IMR-90 (cell line): Measurements from ENCODE around the gene SSR2. TPM values are rescaled to one million over a fixed set of nuclear protein-coding genes. Genes with fewer than 3 reads are reported as not detected.

Source experiments
- ATAC-seq: fragments of 200-7000 bp; cut with Tn5 transposase; 2 replicates; pipeline ENCODE4 v1.9.1; 2020; ENCODE audit warnings: low read depth, mild to moderate bottlenecking, moderate library complexity
- BruUV-seq: library from RNA; stranded (reverse); fragments of 400-500 nt; replicated peaks from 2 replicates; lab custom pipeline; 2021; lab: Mats Ljungman, UMichigan
- CTCF ChIA-PET: fragments of 300-600 bp; formaldehyde crosslinking; extraction: SDS; loops from one replicate; lab custom pipeline; 2021; ENCODE audit warnings: antibody characterized with exemption; lab: Yijun Ruan, JAX
- POLR2A ChIA-PET: fragments of 300-600 bp; sonication (Branson Sonifier 250); formaldehyde crosslinking; loops from one replicate; lab custom pipeline; 2022; ENCODE audit warnings: antibody characterized with exemption; ENCODE audit not compliant: unreplicated experiment; lab: Charles Lee
- DNase-seq: peaks from one replicate; pipeline ENCODE4 v3.0.0; 2013
- H2AFZ ChIP-seq: replicated peaks from 2 replicates; pipeline ENCODE3; 2013; ENCODE audit warnings: low read length, mild to moderate bottlenecking; ENCODE audit not compliant: poor library complexity
- H2AK5ac ChIP-seq: 2 replicates; pipeline ENCODE4 v1.6.1; 2013; ENCODE audit warnings: low read depth, low read length, inconsistent platforms
- H2AK9ac ChIP-seq: replicated peaks from 2 replicates; pipeline ENCODE3; 2013; ENCODE audit warnings: mild to moderate bottlenecking, low read depth, low read length, moderate library complexity; ENCODE audit not compliant: poor library complexity
- H2BK120ac ChIP-seq: 2 replicates; pipeline ENCODE4 v1.6.1; 2013; ENCODE audit warnings: low read depth, low read length, inconsistent platforms
- H2BK15ac ChIP-seq: 3 replicates; pipeline ENCODE4 v1.6.1; 2013; ENCODE audit warnings: low read depth, low read length, inconsistent platforms
- H2BK20ac ChIP-seq: 2 replicates; pipeline ENCODE4 v1.6.1; 2013; ENCODE audit warnings: low read depth, mild to moderate bottlenecking, inconsistent platforms, low read length, moderate library complexity
- H2BK5ac ChIP-seq: 2 replicates; pipeline ENCODE4 v1.6.1; 2013; ENCODE audit warnings: mild to moderate bottlenecking, low read depth, low read length, inconsistent platforms; ENCODE audit not compliant: poor library complexity, severe bottlenecking
- H3K14ac ChIP-seq: replicated peaks from 2 replicates; pipeline ENCODE4 v1.6.1; 2013; ENCODE audit warnings: low read depth, low read length, inconsistent platforms
- H3K18ac ChIP-seq: 2 replicates; pipeline ENCODE4 v1.6.1; 2013; ENCODE audit warnings: low read depth, low read length, control low read depth
- H3K23ac ChIP-seq: 2 replicates; pipeline ENCODE4 v1.6.1; 2013; ENCODE audit warnings: low read depth, low read length, inconsistent platforms
- H3K27ac ChIP-seq: 2 replicates; pipeline ENCODE4 v1.5.1; 2013; ENCODE audit warnings: mild to moderate bottlenecking, control low read depth, low read length; ENCODE audit not compliant: insufficient read depth
- H3K27me3 ChIP-seq: 2 replicates; pipeline ENCODE4 v1.6.1; 2013; ENCODE audit warnings: low read length; ENCODE audit not compliant: control insufficient read depth, insufficient read depth
- H3K36me3 ChIP-seq: 2 replicates; pipeline ENCODE4 v1.6.1; 2013; ENCODE audit warnings: low read length, mixed read lengths; ENCODE audit not compliant: control insufficient read depth, insufficient read depth
- H3K4ac ChIP-seq: 2 replicates; pipeline ENCODE4 v1.6.1; 2013; ENCODE audit warnings: low read depth, low read length, inconsistent platforms
- H3K4me1 ChIP-seq: 2 replicates; pipeline ENCODE4 v1.6.1; 2013; ENCODE audit warnings: low read length, mixed read lengths; ENCODE audit not compliant: control insufficient read depth, insufficient read depth
- H3K4me2 ChIP-seq: 2 replicates; pipeline ENCODE4 v1.6.1; 2013; ENCODE audit warnings: low read depth, mild to moderate bottlenecking, control low read depth, low read length, moderate library complexity
- H3K4me3 ChIP-seq: 2 replicates; pipeline ENCODE4 v1.5.1; 2013; ENCODE audit warnings: low read depth, mild to moderate bottlenecking, control low read depth, low read length, moderate library complexity; ENCODE audit not compliant: insufficient read depth
- H3K56ac ChIP-seq: 2 replicates; pipeline ENCODE4 v1.6.1; 2013; ENCODE audit warnings: low read length, inconsistent platforms; ENCODE audit not compliant: insufficient read depth; ENCODE audit errors: extremely low read depth
- H3K79me1 ChIP-seq, 2 experiments: 2 replicates each; pipeline ENCODE4 v1.6.1; 2013; ENCODE audit warnings: low read length in 2 of 2, inconsistent platforms in 1 of 2, low read depth in 1 of 2
- H3K9ac ChIP-seq: 2 replicates; pipeline ENCODE4 v1.6.1; 2013; ENCODE audit warnings: low read depth, low read length, control low read depth
- H3K9me1 ChIP-seq: 2 replicates; pipeline ENCODE4 v1.6.1; 2013; ENCODE audit warnings: low read length, inconsistent platforms; ENCODE audit not compliant: insufficient read depth
- H3K9me3 ChIP-seq: 2 replicates; pipeline ENCODE4 v1.6.1; 2013; ENCODE audit warnings: low read length; ENCODE audit not compliant: control insufficient read depth, insufficient read depth
- H4K20me1 ChIP-seq: 2 replicates; pipeline ENCODE4 v1.6.1; 2013; ENCODE audit warnings: low read length, inconsistent platforms; ENCODE audit not compliant: insufficient read depth
- H4K5ac ChIP-seq: 2 replicates; pipeline ENCODE4 v1.6.1; 2013; ENCODE audit warnings: mild to moderate bottlenecking, low read depth, low read length, control low read depth
- H4K8ac ChIP-seq, 2 experiments: 2 replicates each; pipeline ENCODE4 v1.6.1; 2013; ENCODE audit warnings: low read depth in 2 of 2, low read length in 2 of 2, control low read depth in 1 of 2, inconsistent platforms in 1 of 2
- H4K91ac ChIP-seq: 2 replicates; pipeline ENCODE4 v1.6.1; 2013; ENCODE audit warnings: low read depth, low read length, inconsistent platforms; ENCODE audit not compliant: insufficient read depth
- MAFK ChIP-seq: IDR thresholded peaks from 2 replicates; pipeline ENCODE4 v1.6.1; 2012; ENCODE audit warnings: low read depth, low read length, improper control_type of control experiment
- MAZ ChIP-seq: IDR thresholded peaks from 2 replicates; pipeline ENCODE4 v1.6.1; 2012; ENCODE audit warnings: low read depth, mild to moderate bottlenecking, low read length, improper control_type of control experiment, moderate library complexity, borderline replicate concordance
- WGBS, 2 experiments: methylation state at CpG; one replicate each; pipeline versions ENCODE4 v1.1.5 to v1.1.7; 2013; ENCODE audit warnings: missing lambda C conversion rate in 2 of 2; ENCODE audit not compliant: insufficient read length in 1 of 2; ENCODE audit errors: extremely low coverage in 2 of 2; 5-methylcytosine and 5-hydroxymethylcytosine counted together
- dilution Hi-C: fragments of 300-500 bp; cut with HindIII; formaldehyde crosslinking; loops from one replicate; pipeline ENCODE4 v1.14.3; 2018; ENCODE audit warnings: low sequenced_read_pairs; ENCODE audit not compliant: unreplicated experiment
- in situ Hi-C: fragments of 300-500 bp; cut with MboI; formaldehyde crosslinking; loops from 3 replicates; pipeline ENCODE4 v1.14.3; 2019; ENCODE audit warnings: low sequenced_read_pairs, inconsistent platforms, mixed read lengths
- intact Hi-C: fragments of 100-400 bp; cut with micrococcal nuclease; formaldehyde crosslinking; loops from 2 replicates; pipeline ENCODE4 v1.10.0; 2022
- polyA plus RNA-seq, 3 experiments: library from polyadenylated mRNA; depleted of rRNA; stranded (reverse); fragments of >200 nt; gene quantifications; 2 replicates each; pipeline ENCODE4 v1.2.3, GENCODE V29; 2012; ENCODE audit warnings: low replicate concordance in 1 of 3
- total RNA-seq: library from RNA; depleted of rRNA; stranded (reverse); fragments of >200 nt; gene quantifications from 2 replicates; pipeline ENCODE4 v1.2.3, GENCODE V29; 2012
- TF ChIP-seq, protein P1 (sequence below): conservative IDR thresholded peaks from 2 replicates; pipeline ENCODE4 v1.5.1; 2012; ENCODE audit warnings: mild to moderate bottlenecking, low read depth, low read length, improper control_type of control experiment

Gene SSR2
- total and polyA plus RNA-seq, 2 of the 4 experiments (the other 2 are of a cell fraction) = 553 to 1,264 TPM

DNA sequence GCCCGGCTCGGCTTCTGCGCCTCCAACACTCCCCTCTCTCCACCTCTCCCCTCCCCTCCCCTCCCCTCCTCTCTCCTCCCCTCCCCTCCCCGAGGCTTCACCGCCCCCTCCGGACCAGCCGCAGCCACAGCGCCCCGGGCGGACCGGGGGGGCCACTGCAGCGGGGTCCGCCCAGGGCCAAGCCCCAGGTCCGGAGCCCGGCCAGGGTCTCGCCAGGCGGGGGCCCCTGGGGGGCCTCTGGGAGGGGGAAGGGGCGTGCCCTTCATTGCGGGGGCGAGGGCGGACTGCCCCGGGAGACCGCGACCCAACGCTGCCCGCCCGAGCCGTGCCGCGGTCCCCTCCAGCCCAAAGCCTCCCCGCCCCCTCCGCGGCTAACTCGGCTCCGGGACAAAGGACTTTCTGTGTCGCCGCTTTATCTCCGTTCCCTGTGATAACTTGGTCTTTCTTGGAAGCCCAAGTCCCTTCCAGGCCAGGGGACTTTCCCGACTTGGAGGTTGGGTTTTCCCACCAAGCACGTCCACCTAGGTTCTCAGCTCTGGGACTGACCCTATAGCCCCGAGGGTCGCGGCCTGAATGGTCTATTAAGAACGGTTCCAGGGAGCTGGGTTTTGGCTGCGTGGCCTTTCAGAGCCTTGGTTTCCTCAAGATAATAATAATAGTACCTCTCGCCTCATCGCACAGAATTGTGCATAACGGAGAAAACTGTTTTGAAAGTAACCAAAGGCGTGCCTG is 33.2 kb upstream of the SSR2 start, which contains the start of gene UBQLN4:
Gene UBQLN4, minus strand, starts transcription at position 31 of the 732 bp plus-strand sequence. CDS start 97 bp downstream, outside the sequence.
- Histone ChIP-seq H2AK5ac (peak within 1 kb of the TSS; percentile 93), H3K9me1 (peaks cover 18% of the 10 kb centered on the region), H3K4ac (peak within 1 kb of the TSS; percentile 98), H4K20me1 (0 out of 2 replicates have a peak, but pooled peaks cover 2% of the 10 kb centered on the region), H2BK15ac (peak within 1 kb of the TSS; percentile 7; the same call in 1 of the 3 replicates), H3K4me3 (peak within 1 kb of the TSS; percentile 83), H3K9ac (peak within 1 kb of the TSS; percentile 85), H3K36me3 (peaks cover 17% of the 10 kb centered on the region), H3K79me1 (peaks cover 30 to 69% of the 10 kb centered on the region in 2 experiments), H4K8ac (peak within 1 kb of the TSS; percentile 94), H4K5ac (peak within 1 kb of the TSS; percentile 82), H3K9me3 (no peaks in the 10 kb centered on the region), H2AK9ac (peak within 1 kb of the TSS; percentile 98), H2BK120ac (peak within 1 kb of the TSS; percentile 77), H2AFZ (peak within 1 kb of the TSS; percentile 97), H3K27ac (peak within 1 kb of the TSS; percentile 88), H3K56ac (peak within 1 kb of the TSS; percentile 98), H2BK20ac (no peak within 1 kb of the TSS), H3K23ac (peak within 1 kb of the TSS; percentile 98), H2BK5ac (peak within 1 kb of the TSS; percentile 84), H3K4me1 (peaks cover 4% of the 10 kb centered on the region; the same call in 1 of the 2 replicates), H4K91ac (peak within 1 kb of the TSS; percentile 96), H3K27me3 (no peaks in the 10 kb centered on the region), H3K18ac (peak within 1 kb of the TSS; percentile 78), H3K14ac (peak within 1 kb of the TSS; percentile 93), H3K4me2 (peak within 1 kb of the TSS; percentile 95)
- ChIA-PET CTCF (no interaction called here), POLR2A (no interaction called here)
- peak; percentile 81 for DNase-seq
- in situ Hi-C loops = no loop called here
- peak; percentile 95 for TF ChIP-seq MAZ
- TF ChIP-seq MAFK = no peak
- TF ChIP-seq, protein P1, sequence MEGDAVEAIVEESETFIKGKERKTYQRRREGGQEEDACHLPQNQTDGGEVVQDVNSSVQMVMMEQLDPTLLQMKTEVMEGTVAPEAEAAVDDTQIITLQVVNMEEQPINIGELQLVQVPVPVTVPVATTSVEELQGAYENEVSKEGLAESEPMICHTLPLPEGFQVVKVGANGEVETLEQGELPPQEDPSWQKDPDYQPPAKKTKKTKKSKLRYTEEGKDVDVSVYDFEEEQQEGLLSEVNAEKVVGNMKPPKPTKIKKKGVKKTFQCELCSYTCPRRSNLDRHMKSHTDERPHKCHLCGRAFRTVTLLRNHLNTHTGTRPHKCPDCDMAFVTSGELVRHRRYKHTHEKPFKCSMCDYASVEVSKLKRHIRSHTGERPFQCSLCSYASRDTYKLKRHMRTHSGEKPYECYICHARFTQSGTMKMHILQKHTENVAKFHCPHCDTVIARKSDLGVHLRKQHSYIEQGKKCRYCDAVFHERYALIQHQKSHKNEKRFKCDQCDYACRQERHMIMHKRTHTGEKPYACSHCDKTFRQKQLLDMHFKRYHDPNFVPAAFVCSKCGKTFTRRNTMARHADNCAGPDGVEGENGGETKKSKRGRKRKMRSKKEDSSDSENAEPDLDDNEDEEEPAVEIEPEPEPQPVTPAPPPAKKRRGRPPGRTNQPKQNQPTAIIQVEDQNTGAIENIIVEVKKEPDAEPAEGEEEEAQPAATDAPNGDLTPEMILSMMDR = peak; percentile 58
- ATAC-seq = peak; percentile 76
- intact Hi-C loops = loop anchor here (1.0 to 2.0 kb wide), 2 partner anchors 27 to 28 kb away; partner anchors contain the start of gene MEX3A
- dilution Hi-C loops = no loop called here
- no TSS peak for BruUV-seq
- no CpG with 5 or more reads among the region's 49 CpGs for WGBS, 2 experiments
